HS-5 (cell line): Measurements from ENCODE around the gene COL4A2.
A peak's percentile ranks its signal among the peaks of the same experiment; 100 is the strongest.

ENCODE experiments used
- DNase-seq: peaks from one replicate; pipeline ENCODE4 v3.0.0-alpha.2; 2012; ENCODE audit warnings: low read depth

The COL4A2 gene

DNA sequence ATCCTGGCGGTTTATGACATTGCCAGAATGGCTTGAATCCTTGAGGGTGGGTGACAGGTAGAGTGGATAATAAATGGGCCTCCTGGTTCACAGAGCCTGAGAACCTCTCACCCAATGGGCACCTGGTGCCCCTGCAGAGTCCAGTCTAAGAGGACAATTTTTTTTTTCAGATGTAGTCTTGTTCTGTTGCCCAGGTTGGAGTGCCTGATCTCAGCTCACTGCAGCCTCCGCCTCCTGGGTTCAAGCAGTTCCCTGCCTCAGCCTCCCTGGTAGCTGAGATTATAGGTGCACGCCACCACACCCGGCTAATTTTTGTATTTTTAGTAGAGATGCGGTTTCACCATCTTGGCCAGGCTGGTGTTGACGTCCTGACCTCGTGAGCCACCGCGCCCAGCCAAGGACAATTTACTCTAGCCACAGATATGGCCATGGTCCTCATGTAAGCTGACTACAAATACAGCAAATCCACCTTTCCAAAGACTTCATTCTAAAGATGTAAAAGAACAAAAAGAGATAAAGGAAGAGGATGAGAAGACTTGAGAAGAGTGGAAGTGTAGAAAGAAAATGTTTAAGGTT, 33.0 kb downstream of the COL4A2 start:
- no peak for DNase-seq

DNA sequence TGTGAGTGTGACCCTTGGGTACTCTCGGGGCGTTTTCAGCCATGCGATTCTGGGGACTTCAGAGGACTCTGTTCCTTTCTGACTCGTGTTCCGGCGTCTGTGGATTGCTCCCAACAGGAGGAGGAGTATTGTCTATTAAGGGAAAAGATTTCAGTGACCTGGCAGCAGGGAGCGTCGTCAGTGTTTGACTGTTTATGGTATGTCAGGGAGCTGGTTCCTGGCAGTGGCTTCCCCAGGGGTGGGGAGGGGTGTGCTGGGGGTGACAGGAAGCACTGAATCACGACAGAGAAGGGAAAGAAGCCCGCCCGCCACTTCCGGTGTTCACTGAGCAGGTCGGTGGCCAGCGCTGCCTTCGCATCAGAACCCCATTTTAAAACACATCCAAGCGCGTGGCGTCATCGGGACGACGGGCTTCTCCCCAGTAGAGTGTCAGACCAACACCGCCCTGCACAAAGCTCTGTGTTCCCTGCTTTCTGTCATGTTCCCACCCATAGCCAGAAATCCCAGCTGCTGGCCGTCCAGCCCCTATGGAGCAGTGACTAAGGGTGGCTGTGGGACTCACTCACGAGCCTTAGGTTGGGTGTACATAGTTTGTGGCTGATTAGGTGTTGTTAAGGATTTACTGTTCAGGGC, 33.8 kb downstream of the COL4A2 start:
- no peak for DNase-seq

DNA sequence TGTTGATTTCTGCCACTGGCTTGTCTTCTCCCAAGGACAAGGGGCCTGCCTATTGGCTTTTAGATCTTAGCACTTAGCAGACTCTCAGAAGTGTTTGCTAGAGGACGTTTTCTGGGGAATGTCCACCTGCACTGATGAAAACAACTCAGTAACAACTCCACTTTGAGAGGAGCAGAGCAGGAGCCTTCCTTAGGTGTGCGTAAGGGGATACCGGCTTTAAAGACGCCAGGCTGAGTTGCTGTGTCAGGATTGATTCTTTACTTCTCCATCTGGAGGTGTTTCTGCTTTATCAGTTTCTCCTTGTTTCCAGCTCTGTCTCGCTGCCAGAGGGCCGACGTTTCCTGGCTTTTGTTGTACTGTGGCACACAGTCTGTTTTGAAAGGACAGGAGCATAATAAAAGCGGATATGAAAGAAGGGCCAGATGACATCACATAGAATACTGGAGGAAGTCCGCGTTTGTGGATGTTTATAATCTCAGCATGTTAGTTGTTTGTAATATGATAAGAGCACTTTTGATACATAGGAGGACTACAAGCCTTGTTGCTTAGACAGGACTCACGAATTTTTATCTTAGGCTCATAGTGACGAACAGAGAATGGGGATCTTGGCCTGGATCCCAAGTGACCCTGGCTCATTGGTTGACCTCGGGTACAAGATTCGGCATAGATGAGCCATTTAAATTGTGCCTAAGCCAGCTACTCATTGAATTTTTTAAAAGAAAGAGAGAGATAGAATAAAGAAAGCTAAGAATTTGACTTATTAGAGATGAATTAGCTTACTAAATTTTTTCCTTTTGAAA, 34.6 kb downstream of the COL4A2 start:
- DNase-seq = no peak

DNA sequence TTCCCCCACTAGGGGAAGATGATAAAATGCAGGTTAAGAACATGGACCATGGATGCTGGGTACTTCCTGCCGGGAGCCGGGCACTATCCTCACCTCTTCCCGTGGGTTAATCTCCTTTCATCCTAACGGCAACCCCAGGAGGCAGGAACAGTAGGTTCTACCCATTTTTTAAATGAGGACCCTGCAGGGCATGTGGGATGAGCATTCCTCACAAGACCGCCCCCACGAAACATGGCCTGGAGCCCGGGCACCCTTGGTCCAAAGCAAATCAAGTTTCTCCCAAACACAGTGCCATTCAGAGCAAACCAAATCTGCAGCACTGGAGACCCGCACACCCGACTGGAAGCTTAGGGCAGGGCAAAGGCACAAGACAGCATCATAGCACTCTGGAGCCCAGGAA, 35.4 kb downstream of the COL4A2 start:
- no peak for DNase-seq

DNA sequence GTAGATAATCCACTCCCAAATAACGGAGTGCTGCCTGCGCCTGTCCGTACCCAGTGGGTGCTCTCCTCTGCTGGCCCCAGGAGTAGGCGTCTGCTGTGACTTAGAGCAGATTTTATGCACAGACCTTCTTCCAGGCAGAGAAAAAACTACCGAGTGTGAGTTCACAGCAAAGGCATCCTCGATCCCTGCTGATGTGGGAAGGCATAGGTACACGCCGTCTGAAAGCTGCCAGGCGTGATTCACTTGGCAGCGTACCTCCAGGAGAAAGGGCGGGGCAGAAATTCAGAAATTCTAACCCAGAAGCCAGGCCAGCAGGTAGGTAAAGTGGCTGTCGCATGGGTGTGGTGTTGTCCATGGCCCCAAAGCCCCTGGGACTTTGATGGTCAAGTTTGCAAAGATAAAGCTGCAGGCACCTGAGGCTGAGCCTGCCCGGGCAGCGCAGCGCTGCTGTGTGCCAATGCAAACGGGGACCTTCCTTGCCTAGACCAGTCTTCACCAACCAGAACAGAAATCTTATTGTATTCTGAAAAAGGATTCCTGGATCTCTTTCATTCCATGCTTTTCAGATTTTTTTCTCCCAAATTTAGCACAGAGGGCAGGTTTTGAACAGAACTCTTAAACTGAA, 36.3 kb downstream of the COL4A2 start:
- no peak for DNase-seq

GRCh38 chr13:110344320-110344719, 37.2 kb downstream of the COL4A2 start:
- DNase-seq = no peak

DNA sequence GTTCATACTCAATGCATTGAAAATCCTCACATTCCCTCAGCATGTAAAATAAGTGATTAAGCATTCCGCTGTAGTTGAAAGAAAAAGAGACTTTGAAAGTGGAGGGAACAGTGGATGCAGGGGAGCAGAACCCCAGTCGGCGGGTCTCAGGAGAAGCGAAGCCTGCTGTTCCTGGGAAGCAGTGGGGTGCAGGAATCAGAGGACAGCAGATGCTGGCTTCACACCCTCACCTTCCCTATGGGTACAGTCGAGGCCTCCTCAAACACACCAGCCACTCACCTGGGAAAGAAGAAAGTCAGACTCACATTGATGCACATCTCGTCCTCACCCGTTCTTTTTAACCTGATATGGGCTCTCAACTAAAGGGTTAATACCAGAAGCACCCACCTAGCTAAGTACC, 38.2 kb downstream of the COL4A2 start:
- no peak for DNase-seq

DNA sequence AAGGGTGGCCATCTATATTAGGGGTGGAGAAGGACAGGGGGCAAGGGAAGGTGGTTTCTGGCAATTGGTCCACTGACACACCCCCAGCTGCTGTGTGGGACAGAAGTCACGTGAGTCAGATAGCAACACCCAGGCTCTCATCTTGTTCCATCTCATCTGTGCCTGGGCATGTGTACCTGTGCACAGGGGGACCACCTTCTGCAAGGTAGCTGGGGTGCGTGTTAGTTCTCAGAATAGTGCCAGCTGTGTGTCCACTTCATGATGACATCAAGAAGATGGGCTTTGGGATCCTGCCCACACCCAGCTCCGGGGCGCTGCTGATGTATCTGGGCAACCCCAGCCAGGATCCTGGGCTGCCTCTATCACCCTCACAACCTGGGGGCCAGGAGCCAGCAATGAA, 38.6 kb downstream of the COL4A2 start:
- no peak for DNase-seq

DNA sequence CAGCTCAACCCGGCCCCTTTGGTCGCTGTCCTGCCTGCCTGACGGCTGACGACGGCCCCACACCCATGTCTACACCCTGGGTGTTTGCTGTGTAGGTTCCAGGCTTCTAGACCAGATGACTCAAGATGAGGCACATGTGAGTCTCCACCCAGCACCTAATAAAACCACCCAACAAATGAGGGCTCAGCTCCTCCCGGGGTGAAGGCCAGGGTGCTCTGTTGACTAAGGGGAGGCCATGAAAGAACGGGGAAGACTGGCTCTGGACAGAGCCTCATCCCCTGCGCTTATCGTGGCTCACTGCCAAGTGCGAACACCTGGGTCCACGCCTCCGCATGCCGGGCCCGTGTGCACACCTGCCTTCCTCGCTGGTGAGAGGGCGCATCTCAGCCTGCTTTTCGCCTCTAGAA, 39.6 kb downstream of the COL4A2 start:
- no peak for DNase-seq

GRCh38 chr13:110347088-110347487, 40.0 kb downstream of the COL4A2 start:
- DNase-seq = no peak

- peak; percentile 53 for DNase-seq
These were observed 40.6 kb downstream of the COL4A2 start for GRCh38 chr13:110347535-110348308.

DNA sequence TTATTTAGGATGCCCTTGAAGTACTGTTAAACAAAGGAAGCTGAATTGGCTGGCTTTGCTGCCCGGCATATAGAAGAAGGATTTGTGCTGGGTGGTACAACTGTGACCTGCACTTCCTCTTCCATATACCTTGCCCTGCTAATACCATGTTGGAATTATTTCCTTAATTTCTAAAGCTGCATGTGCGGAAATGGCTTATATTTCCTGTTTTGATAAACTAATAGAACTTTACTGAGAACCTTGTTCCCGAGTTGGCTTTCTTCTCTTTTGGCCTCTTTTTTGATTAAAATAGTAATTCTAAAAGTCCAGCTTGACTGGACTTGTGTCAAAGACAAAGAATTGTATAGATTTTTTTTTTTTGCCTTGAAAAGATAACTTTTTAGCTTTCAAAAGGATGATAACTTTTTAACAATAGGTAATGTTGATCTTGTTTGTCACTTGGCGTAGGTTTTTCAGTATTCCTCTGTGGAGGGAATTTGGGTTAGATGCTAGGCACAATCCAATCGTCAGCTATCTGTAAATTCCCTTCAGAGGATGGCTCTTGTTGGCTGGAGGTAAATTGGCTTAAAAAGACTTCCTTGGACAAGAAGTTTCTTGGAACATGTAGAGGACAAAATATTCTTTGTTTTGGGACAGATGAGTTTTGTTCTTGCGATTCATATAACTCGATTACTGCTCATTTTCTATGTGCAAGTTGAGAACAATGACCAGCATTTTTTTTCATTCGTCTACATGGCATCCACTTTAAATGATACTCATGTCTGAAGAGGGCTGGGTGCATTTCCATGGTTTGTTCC, 41.4 kb downstream of the COL4A2 start:
- DNase-seq = no peak

DNA sequence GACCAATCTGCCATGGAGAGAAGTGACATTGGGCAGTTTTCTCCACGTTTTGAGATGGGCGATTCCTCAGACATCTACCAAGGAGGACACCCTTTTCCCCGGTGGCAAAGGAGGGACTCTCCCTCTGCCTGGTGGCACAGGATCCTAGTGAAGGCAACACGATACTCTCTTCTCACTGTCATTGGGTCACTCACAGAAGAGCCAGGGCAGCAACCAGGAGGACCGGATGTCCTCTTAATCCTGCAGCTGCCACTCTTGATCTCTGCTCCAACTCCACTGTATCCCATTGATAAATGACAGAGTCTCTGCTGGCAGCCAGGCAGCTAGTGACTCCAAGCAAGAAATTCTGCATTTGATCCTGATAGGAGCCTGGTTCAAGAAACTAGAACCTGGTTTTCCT, 42.2 kb downstream of the COL4A2 start:
- no peak for DNase-seq

DNA sequence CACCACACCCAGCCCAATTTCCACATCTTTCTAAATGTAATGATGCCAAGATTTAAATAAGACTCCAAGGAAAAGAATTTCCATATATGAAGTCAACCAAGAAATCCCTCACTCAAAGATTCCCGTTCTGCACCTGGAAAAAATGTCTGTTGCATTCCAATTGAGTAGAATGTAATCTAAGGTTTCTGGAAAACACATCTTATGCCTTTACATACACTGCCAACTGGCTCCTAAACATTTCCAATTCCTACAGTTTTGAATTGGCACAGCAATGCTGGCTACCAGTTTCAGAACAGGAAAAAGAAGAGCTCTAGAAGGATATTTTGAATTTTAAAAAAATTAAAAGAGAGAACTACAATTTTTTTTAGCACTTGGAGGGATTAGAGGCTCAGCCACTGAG, 43.0 kb downstream of the COL4A2 start:
- DNase-seq = no peak

- no peak for DNase-seq
These were observed 43.4 kb downstream of the COL4A2 start for GRCh38 chr13:110350509-110350908.

DNA sequence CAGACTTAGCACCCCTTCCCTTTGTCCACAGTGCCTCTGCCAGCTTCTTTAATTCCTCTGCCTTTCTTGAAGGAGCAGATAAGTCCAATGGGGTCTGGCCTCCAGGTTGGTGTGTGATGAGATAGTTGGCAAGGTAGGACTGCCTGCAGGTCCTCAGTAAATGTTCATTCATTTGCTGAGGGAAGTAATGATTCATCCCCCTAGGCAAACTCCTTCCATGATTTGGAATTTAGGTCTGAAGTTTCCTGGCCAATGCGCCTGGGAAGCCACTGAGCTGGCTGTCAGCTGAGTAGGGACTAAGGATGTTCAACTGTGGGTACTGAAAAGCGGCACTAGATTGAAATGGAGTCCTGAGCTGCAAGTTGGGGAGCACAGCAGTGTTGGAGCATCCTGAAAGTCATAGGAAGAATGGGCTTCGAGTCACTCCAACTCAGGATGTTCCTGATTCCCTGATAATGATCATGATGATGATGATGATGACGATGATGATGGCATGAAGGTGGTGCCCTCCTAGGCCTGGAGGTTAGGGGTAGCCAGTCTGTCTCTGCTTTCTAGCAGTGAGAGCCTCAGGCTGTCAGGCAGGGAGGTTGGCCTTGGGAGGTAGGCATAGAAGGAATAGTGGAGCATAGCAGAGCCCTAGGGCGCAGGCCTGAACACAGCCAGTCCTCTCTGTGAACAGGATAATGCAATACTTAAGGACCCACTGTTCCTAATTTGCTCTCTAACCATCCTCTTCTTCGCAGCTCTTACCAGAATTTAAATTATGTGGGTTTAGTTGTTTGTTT, 44.7 kb downstream of the COL4A2 start:
- DNase-seq = no peak

DNA sequence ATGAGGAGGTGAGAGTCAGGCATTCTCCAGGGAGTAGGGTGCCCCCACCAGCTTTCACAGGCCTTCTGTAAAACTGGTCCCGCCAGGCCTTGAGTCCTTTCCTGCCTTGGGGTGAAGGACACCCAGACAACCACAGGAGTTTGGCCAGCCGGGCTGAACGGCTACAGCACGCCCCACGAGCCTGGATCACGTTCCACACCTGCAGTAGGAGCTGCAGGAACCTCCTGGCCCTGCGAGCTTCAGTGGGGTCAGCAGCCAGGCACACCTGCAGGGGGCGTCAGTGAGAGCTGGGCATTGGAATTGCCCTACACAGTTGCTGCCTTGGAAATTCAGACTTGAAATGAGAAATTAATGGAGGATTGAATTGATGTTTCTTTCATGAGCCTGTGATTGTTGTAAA, 45.7 kb downstream of the COL4A2 start:
- no peak for DNase-seq

GRCh38 chr13:110353339-110353977, 46.4 kb downstream of the COL4A2 start:
- DNase-seq = no peak

DNA sequence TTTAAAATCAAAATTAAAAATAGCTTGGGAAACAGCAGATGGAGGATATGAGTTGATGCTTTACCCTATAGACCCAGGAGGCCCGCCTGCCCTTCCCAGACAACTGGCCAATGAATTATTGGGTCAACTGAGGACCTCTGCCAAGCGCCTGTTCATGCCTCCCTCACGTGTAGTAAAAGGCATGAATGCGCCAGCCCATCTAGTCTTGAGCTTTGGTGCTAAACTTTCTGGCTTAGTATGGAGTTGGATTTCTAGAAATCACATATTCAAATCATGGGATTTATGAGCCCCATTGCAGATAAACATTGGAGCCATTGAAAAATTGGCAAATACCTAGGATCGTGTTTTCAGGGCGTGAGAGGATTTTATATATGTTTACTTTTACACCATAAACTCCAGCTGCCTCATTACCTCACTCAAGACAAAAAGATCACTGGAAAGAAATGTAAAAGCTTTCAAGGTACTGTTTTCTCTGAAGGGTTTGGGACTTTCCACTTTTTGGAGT, 47.1 kb downstream of the COL4A2 start:
- DNase-seq = no peak
